WERI-Rb-1 (cell line): ENCODE results near the gene FOXP4.

Experiments used
- DNase-seq: peaks from one replicate; pipeline ENCODE4 v3.0.0-alpha.2; 2020
- H3K27ac ChIP-seq: fragments of 250-450 bp; sonication (Bioruptor Pico); 2 replicates; pipeline ENCODE4 v1.5.1; 2020; ENCODE audit warnings: mild to moderate bottlenecking, moderate library complexity
- H3K27me3 ChIP-seq: fragments of 250-450 bp; sonication (Bioruptor Pico); 2 replicates; pipeline ENCODE4 v1.5.1; 2021; ENCODE audit warnings: mild to moderate bottlenecking, low read depth, moderate library complexity; ENCODE audit not compliant: insufficient read depth, severe bottlenecking
- H3K36me3 ChIP-seq: fragments of 250-450 bp; sonication (Bioruptor Pico); 2 replicates; pipeline ENCODE4 v1.5.1; 2020; ENCODE audit warnings: mild to moderate bottlenecking, moderate library complexity
- H3K4me3 ChIP-seq: 2 replicates; pipeline ENCODE4 v1.5.1; 2011; ENCODE audit warnings: low read depth, mild to moderate bottlenecking, control low read depth, low read length
- H3K9me3 ChIP-seq: fragments of 250-450 bp; sonication (Bioruptor Pico); 2 replicates; pipeline ENCODE4 v1.5.1; 2021; ENCODE audit warnings: mild to moderate bottlenecking, moderate library complexity; ENCODE audit not compliant: severe bottlenecking
- TF ChIP-seq, protein P1 (sequence below): IDR thresholded peaks from 2 replicates; pipeline ENCODE4 v1.5.1; 2011; ENCODE audit warnings: low read depth, mild to moderate bottlenecking, control low read depth, inconsistent platforms, low read length

FOXP4 gene

DNA sequence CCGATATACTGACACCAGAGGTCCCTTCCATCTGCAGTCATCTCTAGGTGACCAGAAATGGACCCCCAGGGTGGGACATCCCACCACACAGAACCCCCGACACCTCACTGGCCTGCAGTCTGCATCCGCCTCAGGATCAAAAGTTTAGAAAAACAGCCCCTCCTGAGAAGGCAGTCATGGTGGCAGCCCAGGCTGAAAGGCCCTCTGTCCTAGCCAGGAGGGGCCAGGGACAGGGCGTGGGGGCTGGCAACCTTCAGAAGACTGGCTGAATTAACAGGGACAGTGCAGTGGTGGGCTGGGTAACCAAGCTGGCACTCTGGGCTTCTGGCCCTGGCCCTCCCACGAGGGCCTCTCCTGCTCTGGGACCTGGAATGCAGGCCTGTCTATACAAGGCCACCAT lies 57.8 kb downstream of the FOXP4 start:
- H3K27ac ChIP-seq: no peak overlapping the region
- no peak for DNase-seq
- H3K9me3 ChIP-seq: no peaks in the 10 kb centered on the region
- H3K36me3 ChIP-seq: peaks cover 3% of the 10 kb centered on the region
- no peak overlapping the region for H3K4me3 ChIP-seq
- no peaks in the 10 kb centered on the region for H3K27me3 ChIP-seq
- TF ChIP-seq, protein P1, sequence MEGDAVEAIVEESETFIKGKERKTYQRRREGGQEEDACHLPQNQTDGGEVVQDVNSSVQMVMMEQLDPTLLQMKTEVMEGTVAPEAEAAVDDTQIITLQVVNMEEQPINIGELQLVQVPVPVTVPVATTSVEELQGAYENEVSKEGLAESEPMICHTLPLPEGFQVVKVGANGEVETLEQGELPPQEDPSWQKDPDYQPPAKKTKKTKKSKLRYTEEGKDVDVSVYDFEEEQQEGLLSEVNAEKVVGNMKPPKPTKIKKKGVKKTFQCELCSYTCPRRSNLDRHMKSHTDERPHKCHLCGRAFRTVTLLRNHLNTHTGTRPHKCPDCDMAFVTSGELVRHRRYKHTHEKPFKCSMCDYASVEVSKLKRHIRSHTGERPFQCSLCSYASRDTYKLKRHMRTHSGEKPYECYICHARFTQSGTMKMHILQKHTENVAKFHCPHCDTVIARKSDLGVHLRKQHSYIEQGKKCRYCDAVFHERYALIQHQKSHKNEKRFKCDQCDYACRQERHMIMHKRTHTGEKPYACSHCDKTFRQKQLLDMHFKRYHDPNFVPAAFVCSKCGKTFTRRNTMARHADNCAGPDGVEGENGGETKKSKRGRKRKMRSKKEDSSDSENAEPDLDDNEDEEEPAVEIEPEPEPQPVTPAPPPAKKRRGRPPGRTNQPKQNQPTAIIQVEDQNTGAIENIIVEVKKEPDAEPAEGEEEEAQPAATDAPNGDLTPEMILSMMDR: no peak

DNA sequence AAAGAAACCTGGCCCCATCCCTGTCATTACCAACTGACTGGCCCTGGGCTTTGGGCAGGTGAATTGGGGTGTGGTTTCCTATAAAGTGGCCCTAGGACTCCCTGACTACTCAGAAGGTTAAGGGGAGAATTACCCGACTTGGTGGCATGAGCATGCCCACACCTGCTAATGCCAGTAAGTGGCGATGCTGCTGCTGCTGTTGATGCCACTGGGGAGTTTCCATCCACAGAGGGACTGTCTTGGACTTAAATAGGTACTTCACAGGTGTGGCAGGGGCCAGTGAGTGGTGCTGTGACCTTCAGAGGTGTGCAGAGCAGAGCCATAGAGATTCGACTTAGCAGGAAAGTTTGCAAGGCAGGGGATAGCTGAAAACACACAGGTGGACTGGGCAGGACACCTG lies 59.5 kb downstream of the FOXP4 start:
- Histone ChIP-seq H3K4me3 (no peak overlapping the region), H3K27ac (no peak overlapping the region), H3K9me3 (no peaks in the 10 kb centered on the region), H3K36me3 (no peaks in the 10 kb centered on the region; the same call in 1 of the 2 replicates), H3K27me3 (no peaks in the 10 kb centered on the region)
- TF ChIP-seq, protein P1: peak; percentile 13; the same call in 1 of the 2 replicates
- no peak for DNase-seq

- no peak overlapping the region for H3K4me3 ChIP-seq
- no peak for DNase-seq
- TF ChIP-seq, protein P1: no peak
- H3K27me3 ChIP-seq: no peaks in the 10 kb centered on the region
- H3K27ac ChIP-seq: no peak overlapping the region
- H3K9me3 ChIP-seq: peaks cover under 1% of the 10 kb centered on the region
- no peaks in the 10 kb centered on the region for H3K36me3 ChIP-seq
These were observed 60.9 kb downstream of the FOXP4 start for GRCh38 chr6:41607036-41607435.

DNA sequence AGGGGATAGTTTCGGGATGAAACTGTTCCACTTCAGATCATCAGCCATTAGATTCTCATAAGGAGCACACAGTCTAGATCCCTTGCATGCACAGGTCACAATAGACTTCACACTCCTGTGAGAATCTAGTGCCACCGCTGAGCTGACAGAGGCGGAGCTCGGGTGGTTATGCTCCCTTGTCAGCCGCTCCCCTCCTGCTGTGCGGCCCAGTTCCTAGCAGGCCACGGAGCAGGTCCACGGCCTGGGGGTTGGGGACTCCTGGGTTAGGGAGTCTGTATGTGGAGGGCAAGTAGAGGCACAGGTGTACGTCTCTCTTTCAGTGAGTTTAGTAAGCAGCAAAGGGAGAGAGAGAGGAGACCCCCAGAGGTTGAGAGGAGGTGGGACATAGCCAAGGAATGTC lies 61.6 kb downstream of the FOXP4 start:
- H3K27me3 ChIP-seq: no peaks in the 10 kb centered on the region
- peak; percentile 41 for DNase-seq
- H3K9me3 ChIP-seq: peaks cover 4% of the 10 kb centered on the region
- H3K36me3 ChIP-seq: no peaks in the 10 kb centered on the region
- H3K4me3 ChIP-seq: no peak overlapping the region
- no peak overlapping the region; the same call in 1 of the 2 replicates for H3K27ac ChIP-seq
- TF ChIP-seq, protein P1: no peak

GRCh38 chr6:41608443-41609151 lies 62.4 kb downstream of the FOXP4 start:
- Histone ChIP-seq H3K4me3 (no peak overlapping the region), H3K36me3 (no peaks in the 10 kb centered on the region), H3K9me3 (peaks cover 9% of the 10 kb centered on the region), H3K27ac (peak overlapping the region; percentile 44), H3K27me3 (no peaks in the 10 kb centered on the region)
- TF ChIP-seq, protein P1: no peak
- peak; percentile 68 for DNase-seq

GRCh38 chr6:41614715-41615114 lies 68.5 kb downstream of the FOXP4 start:
- Histone ChIP-seq H3K9me3 (peaks cover 13% of the 10 kb centered on the region), H3K27me3 (no peaks in the 10 kb centered on the region), H3K4me3 (no peak overlapping the region), H3K27ac (no peak overlapping the region), H3K36me3 (no peaks in the 10 kb centered on the region)
- TF ChIP-seq, protein P1: no peak
- no peak for DNase-seq
